HG03103 (cell line): ENCODE data around the gene SYNJ2.

ENCODE experiments used
- ATAC-seq: cut with Tn5 transposase; IDR thresholded peaks from one replicate; pipeline ENCODE4 v1.9.1; 2021; ENCODE audit warnings: low read depth; ENCODE audit not compliant: unreplicated experiment

SYNJ2 gene

DNA sequence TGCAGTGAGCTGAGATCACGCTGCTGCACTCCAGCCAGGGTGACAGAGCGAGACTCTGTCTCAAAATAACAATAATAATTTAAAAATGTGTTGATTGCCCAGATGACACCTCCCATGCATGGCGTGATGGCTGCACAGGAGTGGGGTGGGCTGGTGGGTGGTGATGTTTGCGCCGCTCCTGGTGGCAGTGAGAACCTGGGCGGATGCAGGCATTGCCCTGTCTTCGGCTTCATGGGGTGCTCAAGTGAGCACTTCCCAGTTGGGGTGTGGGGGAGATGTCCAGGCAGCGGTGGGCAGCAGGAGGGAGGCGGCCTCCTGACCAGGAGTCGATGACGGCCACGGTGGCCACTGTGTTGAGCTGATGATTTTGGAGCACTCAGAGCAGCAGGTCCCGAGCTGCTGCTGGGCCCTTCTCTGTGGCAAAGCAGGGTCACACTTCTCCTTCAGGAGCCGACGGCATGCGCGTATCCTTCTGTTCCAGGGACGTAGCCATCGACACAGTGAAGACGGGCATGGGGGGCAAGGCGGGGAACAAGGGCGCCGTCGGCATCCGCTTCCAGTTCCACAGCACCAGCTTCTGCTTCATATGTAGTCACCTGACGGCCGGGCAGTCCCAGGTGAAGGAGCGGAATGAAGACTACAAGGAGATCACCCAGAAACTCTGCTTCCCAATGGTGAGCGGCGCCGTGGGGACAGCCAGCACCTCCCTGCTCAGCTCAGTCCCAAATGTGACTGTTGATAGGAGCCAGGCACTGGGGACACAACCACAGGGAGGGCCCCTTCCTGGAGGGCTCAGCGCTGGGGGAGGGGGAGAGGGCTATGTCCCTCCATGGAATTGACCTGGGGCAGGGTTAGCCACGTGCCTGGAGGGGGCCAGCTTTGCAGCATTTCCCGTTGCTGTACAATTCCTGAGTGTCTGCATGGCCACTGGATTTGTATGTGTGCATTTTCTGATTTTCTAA, 89.7 kb downstream of the SYNJ2 start:
- ATAC-seq: no peak

DNA sequence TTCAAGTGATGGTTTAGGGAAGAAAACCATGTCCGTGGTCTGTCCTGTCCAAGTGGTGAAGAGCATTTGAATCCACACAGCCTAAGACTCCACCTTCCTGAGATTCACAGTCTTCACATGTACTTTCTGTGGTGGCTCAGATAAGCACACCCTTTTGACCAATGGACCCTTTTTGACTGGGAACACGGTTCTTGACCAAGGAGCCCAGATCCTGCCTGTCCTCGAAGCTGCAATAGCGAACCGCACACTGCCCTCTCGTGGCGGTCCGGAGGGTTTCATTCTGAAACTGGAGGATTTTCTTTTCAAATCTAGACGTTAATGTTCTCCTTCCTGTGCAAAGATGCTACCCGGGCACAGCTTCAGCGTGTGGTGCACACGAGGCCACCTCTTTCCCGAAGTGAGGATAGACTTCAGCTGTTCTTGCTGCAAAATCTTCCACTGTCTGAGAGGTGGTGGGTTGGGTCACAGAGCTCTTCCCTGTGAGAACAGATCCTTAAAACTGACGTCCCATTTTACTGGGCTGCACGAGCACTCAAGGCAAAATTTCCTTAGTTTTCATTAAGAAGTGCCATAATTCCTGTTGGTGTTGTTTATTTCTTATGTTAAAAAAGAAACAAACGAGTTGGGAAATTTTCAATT, 90.5 kb downstream of the SYNJ2 start:
- no peak for ATAC-seq

DNA sequence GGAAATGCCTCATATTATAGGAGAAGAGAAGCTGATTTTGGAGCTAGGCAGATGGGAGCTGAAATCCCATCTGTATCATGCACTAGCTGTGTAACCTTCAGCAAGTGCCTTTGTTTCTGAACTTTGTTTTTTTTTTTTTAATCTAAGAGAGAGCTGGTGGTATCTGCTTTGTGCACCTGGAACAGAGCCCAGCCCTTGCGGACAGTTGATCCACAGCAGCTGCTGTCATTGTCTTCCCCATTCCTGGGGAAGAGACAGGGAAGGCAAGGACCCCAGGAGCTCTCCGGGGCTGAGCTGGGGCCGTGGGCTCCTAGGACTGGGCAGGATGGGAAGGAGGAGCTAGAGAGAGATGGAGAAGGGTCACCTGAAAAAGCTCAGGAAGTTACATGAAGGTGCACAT, 92.1 kb downstream of the SYNJ2 start:
- no peak for ATAC-seq

DNA sequence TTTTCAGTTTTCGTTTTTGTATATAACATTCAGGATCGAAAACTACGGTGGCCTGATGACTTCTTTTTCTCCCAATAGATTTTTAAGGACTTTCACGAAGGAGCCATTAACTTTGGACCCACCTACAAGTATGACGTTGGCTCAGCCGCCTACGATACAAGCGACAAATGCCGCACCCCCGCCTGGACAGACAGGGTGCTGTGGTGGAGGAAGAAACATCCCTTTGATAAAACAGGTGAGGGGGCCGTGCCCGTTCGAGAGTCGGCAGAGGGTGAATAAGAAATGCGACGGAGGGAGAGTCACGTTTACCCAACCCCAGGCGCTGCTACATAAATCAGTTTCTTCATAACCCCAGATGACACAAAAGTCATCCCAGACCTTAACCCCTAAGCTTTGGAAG, 94.9 kb downstream of the SYNJ2 start:
- no peak for ATAC-seq

DNA sequence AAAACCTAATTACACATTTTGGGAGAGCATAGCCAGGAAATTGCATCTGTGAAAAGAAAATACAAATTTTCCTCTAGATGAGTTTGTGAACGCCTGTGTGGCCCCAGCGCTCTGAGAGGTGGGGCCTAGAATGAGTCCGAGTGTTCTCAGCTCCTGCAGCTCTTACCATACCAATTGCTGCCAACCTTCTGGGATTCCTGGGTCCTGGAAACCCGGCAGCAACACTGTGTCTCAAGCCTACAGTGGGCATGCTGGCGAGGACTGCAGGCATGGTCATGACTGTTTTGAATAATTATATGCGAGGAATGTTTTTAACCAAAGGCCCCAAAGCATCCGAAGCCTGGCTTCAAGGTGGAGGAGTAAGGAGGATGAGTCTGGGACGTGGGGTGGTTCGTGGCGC, 96.0 kb downstream of the SYNJ2 start:
- ATAC-seq: no peak

DNA sequence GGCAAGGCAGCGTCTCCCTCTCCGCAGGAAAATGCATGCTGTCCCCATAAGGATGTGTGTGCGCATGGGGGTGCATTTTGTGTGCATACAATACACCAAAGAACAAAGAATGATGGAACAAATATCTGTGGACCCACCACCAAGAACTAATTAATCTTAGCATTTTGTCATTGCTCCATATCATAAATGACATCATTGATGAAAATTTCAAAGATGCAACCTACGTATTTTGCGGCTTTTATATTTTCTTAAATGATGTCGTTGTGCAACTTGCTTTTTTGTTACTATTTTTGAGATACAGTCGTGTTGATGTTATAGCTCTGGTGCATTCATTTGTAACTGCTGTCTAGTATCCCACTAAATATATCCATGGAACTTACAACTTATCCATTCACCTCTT, 96.7 kb downstream of the SYNJ2 start:
- ATAC-seq: no peak

DNA sequence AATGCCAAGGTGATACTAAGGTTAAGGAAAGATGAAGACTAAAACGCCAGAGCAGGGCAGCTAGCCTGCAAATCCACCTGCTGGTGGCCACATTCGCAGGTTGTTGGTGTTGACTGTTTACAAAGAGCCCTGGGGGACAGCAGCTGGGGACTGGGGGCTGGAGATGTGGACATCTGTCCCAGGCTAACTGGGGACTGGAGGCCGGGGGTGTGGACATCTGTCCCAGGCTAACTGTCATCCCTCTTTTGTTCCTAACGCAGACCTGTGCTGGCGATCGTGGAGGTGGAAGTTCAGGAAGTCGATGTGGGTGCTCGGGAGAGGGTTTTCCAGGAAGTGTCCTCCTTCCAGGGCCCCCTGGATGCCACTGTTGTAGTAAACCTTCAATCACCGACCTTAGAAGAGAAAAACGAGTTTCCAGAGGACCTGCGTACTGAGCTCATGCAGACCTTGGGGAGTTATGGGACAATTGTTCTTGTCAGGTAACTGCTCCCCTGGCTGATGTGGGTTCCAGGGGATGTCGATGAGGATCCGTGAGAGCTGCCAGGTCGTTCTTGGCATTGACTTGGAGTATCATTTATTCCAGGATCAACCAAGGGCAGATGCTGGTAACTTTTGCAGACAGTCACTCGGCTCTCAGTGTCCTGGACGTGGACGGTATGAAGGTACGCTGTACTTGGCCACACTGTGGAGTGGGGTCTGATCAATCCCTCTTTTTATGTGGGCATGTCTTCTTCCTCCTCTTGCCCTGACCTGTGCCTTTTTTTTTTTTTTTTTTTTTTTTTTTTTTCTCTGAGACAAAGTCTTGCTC, 99.4 kb downstream of the SYNJ2 start:
- no peak for ATAC-seq

DNA sequence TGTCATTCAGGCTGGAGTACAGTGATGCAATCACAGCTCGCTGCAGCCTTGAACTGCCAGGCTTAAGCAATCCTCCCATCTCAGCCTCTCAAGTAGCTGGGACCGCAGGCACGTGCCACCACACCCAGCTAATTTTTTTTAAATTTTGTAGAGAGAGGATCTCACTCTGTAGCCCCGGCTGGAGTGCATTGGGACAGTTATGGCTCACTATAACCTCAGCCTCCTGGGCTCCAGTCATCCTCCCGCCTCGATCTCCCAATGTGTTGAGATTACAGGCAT, 99.9 kb downstream of the SYNJ2 start:
- no peak for ATAC-seq

DNA sequence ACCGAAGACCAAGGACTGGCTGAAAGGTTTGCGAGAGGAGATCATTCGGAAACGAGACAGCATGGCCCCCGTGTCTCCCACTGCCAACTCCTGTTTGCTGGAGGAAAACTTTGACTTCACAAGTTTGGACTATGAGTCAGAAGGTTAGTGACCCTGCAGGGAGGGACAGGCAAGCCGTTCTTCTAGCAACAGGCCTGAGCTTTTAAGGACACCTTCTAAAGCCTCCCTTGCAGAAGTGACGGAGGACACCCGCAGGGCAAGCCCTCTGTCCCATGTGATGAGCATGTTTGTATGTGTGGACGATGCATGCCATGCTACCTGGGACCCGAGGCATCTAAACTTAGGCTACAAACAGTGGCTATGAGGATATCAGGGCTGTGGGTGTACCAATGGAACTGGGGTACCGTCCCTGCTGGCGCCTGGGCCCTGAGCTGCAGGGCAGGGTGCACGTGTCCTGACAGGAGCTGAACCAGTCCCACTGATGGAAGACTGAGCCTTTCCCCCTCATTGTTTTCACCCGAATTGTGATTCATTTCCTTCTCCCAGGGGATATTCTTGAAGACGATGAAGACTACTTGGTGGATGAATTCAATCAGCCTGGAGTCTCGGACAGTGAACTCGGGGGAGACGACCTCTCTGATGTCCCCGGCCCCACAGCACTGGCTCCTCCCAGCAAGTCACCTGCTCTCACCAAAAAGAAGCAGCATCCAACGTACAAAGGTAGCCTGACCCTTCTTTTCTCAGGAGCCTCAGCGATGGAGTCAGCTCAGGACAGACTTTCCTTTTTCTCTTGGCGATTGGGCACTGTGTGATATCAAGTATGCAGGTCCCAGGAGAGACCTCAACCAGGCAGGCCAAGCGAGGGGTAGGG, 102.0 kb downstream of the SYNJ2 start:
- no peak for ATAC-seq

DNA sequence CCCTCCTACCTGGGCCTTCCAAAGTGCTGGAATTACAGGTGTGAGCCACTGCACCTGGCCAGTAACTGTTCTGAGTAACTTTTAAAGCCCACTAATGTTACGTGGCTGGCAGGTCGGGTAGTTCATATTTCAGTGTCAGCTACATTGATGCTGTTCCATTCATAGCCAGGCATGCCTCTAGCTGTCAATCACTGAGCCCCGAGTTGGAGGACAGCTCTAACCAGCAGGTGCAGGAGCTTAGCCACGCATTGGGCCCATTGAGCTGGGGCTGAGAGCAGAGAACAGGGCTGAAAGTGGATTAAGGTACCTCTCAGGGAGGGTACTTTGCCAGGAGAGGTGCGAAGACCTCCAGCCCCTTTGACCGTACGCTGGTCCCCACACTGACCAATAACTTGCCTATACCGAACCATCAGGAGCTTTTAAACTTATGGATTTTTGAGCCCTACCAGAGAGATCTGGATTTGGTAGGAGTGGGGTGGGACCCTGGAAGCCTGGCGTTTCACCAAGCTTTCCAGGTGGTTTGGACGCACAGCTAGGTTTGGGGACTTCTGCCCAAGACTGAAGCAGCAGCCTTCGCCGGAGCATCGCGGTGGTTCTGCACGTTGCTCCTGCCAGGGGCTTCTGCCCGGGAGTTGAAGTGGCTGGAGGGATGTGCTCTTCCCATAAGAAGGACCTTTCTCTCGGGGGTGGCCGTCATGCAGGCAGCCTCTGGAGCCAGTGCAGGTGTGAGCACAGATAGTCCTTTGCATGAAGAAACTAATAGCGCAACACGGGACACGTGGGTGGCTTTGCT, 103.8 kb downstream of the SYNJ2 start:
- no peak for ATAC-seq

DNA sequence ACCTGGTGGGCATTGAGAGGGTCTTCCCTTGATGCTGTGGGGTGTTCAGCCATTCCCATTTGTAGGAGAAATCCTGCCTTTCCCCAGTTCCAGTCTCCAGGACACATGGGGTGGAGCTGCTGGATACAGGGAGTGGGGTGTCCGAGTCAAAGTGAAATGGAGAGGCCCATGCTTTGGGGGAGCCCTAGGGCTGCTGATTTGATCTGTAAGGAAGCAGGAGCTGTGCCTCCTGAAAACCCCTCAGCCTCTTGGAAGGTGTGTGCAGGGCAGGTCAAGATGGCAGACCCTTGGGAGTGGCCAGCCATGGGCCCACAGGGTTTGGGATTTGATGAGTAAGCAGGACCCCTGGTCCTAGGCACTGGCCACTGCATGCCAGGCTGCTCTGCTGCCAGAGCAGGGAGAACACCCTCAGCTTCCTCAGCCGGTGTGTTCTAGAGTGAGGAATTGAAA, 104.4 kb downstream of the SYNJ2 start:
- no peak for ATAC-seq

DNA sequence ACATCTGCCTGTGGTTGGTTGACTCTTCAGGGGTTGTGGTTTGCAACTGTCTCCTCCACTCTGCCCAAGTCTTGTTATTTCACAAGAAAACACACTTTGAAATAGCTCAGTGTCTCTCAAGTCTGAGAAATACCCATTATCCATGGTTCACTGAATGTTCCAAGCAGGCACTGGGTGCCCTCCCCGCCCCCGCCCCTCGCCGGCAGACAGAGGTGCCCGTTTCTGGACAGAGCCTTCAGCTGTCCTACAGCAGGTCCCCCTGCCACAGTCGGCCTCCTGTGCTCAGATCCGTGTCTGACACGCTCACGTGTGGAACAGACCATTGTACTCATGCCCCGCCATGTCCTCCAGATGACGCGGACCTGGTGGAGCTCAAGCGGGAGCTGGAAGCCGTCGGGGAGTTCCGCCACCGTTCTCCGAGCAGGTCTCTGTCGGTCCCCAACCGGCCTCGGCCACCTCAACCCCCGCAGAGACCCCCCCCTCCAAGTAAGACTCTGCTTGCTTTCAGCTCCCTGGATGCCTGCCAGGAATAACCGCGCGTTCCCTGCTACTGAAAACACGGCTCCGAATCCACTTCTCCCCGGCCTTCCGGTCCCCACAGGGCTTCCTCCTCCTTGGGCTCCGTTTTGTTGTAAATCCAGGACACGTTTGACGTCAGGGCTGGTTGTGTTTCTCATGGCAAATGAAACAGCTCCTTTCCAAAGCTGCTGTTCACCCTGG, 105.0 kb downstream of the SYNJ2 start:
- ATAC-seq: no peak

DNA sequence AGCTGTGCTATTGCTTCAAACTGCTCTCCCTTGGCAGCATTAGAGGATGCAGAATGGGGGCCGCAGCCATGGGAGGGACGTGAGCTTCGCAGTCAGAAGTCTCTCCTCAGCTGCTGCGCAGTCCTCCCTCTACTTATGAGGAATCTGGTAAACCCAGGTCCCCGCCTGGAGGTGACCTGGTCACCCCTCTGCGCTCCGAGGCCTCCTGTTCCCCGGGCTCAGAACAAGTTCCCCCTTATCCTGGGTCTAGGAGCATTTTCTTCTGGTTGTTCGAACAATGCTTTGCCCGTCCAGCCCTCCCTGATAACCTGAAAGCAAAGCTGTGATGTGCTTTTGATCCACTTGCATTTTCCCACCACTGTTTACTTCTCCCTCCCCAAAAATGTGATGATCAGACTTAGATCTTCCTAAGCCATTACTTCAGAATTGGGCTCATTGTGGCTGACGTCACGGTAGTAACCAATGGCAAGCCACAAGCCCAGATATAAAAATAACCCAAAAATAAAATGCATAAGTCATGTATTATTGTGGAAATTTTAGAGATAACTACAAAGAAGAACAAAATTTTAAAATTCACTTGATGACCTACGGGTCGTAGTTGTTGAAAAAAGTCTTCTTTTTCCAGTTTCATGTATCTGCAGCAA, 105.7 kb downstream of the SYNJ2 start:
- no peak for ATAC-seq

DNA sequence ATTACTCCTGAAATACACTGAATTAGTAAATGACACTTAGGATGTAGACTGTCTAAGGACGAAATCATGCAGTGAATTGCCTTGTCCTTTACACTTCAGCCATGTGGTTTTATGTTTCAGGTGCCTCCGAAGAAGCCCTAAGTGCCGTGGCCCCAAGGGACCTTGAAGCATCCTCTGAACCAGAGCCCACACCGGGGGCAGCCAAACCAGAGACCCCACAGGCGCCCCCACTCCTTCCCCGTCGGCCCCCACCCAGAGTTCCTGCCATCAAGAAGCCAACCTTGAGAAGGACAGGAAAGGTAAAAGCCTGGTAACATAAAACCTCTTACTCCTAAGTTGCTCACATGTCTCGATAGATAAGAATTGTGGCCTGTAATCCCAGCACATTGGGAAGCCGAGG, 111.1 kb downstream of the SYNJ2 start:
- ATAC-seq: no peak

DNA sequence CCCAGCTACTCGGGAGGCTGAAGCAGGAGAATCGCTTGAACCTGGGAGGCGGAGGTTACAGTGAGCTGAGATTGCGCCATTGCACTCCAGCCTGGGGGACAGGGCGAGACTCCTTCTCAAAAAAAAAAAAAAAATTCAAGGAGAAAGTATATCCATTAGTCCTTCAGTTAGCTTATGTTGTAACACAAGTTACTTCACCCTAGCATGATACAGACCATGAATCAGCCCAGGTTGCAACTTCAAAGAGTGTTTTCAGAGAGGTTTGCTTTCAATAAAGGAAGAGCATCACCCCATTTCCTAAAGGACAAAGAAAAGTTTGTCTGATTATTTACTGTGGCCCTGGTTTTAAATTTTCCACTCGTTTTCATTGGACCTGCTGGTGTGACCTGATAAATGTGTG, 113.4 kb downstream of the SYNJ2 start:
- ATAC-seq: no peak

DNA sequence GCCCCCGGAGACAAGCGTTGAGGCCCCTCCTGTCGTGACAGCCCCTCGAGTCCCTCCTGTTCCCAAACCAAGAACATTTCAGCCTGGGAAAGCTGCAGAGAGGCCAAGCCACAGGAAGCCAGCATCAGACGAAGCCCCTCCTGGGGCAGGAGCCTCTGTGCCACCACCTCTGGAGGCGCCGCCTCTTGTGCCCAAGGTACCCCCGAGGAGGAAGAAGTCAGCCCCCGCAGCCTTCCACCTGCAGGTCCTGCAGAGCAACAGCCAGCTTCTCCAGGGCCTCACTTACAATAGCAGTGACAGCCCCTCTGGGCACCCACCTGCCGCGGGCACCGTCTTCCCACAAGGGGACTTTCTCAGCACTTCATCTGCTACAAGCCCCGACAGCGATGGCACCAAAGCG, 114.0 kb downstream of the SYNJ2 start:
- ATAC-seq: no peak

DNA sequence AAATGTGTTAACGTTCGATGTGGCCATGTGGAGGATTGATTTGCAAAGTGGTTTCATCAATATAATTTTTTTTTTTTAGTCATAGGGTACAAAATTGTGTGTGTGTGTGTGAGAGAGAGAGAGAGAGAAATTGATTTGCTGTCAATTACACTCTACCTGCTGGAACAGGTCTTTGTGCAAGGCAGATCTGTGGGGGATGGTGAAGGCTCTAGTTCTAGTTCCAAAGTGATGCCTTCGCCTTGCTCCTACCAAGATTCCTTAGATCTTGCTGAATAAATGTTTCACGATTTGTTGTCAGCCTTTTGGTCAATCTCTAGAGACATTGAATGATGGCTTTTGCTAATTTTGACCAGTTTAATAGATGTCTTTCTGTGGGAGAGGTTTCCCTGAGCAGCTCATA, 121.6 kb downstream of the SYNJ2 start:
- ATAC-seq: no peak

DNA sequence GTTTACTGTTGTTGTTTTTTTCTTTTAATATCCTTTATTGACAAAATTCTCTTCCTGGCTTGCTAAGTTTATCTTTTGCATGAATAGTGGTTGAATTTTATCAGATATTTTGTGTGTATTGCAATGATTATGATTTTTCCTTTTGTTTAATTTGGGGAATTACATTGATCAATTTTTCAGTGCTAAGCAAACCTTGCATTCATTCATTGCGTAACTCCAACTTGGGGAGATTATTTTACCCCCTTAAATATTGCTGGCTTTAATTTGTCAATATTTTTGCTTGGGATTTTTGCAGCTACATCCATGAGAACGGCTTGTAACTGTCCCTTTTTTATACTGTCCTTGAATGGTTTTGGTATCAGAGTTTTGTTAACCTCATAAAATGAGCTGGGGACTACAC, 123.0 kb downstream of the SYNJ2 start:
- ATAC-seq: no peak

DNA sequence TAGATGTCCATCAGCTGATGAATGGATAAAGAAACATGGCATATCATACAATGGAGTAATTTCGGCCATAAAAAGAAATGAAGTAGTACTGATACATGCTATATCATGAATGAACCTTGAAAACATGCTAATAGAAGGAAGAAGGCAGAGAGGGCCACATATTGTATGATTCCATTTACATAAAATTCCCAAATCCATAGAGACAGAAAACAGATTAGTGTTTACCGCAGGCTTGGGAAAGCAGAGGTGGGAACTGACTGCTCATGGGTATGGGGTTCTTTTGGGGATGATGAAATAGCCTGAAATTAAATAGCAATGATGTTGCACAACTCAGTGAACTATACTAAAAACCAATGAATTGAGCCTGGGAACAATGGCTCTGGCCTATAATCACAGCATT, 128.1 kb downstream of the SYNJ2 start:
- ATAC-seq: no peak
